ENCODE data around the gene CGB2. TPM values are rescaled to one million over a fixed set of nuclear protein-coding genes. Genes with fewer than 3 reads are reported as not detected.

CGB2 gene
- total RNA-seq, 4 donors from 2014 or later, result not detected

DNA sequence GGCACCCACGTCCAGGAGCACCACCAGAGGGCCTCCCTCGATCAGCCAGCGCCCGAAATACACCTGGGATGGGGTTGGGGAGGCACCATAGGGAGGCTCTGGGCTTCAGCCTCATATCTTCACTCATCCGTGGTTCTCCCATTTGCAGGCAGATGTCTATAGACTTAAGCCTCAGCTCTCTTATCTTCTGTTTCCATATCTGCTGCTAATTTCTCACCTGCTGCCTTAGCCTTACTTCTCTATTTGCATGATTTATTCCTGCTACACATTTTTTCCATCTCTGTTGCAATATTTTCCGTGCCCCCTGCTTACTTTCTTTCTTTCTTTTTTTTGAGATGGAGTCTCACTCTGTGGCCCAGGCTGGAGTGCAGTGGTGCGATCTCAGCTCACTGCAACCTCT lies 44.4 kb upstream of the CGB2 start:
- 77 to 96% methylated on average over 3 to 5 of the region's 7 CpGs for WGBS, 2 donors (ENCODE audit: low coverage in 1 of 2)
- TF ChIP-seq POLR2A (IDR thresholded peaks at IDR 0.05), result no peak
- TF ChIP-seq POLR2AphosphoS5 (IDR thresholded peaks at IDR 0.05), result no peak
- TF ChIP-seq, protein P1, sequence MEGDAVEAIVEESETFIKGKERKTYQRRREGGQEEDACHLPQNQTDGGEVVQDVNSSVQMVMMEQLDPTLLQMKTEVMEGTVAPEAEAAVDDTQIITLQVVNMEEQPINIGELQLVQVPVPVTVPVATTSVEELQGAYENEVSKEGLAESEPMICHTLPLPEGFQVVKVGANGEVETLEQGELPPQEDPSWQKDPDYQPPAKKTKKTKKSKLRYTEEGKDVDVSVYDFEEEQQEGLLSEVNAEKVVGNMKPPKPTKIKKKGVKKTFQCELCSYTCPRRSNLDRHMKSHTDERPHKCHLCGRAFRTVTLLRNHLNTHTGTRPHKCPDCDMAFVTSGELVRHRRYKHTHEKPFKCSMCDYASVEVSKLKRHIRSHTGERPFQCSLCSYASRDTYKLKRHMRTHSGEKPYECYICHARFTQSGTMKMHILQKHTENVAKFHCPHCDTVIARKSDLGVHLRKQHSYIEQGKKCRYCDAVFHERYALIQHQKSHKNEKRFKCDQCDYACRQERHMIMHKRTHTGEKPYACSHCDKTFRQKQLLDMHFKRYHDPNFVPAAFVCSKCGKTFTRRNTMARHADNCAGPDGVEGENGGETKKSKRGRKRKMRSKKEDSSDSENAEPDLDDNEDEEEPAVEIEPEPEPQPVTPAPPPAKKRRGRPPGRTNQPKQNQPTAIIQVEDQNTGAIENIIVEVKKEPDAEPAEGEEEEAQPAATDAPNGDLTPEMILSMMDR (IDR thresholded peaks at IDR 0.05), result no peak
- TF ChIP-seq EP300 (IDR thresholded peaks at IDR 0.05), result no peak
- Histone ChIP-seq H3K36me3 (peaks cover 0 to 86% of the 10 kb centered on the region in 2 donors), H3K4me3 (no peak overlapping the region), H3K27ac (no peak overlapping the region), H3K4me1 (peaks cover 0 to 27% (median 21%) of the 10 kb centered on the region in 3 donors), H3K9me3 (no peaks in the 10 kb centered on the region), H3K27me3 (no peaks in the 10 kb centered on the region)
- ATAC-seq, result no peak

DNA sequence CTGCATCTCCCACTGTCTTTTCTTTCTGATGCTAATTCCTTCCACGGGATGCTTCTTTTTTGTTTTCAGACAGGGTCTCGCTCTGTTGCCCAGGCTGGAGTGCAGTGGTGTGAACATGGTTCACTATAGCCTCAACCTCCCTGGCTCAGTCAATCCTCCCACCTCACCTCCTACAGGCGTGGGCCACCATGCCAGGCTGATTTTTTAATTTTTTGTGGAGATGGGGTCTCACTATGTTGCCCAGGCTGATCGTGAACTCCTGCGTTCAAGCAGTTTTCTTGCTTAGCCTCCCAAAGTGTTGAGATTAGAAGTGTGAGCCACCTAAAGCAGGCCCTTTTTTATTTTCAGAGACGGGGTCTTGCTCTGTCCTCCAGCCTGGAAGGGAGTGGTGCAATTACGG lies 43.4 kb upstream of the CGB2 start:
- H3K4me3 ChIP-seq, result no peak overlapping the region
- WGBS, 2 donors (ENCODE audit: low coverage in 1 of 2), result 96 to 100% methylated on average over 3 to 7 of the region's 7 CpGs
- H3K4me1 ChIP-seq, result peaks cover 0 to 27% (median 21%) of the 10 kb centered on the region in 3 donors
- H3K9me3 ChIP-seq, result no peaks in the 10 kb centered on the region
- peaks cover 0 to 77% of the 10 kb centered on the region in 2 donors for H3K36me3 ChIP-seq
- TF ChIP-seq, protein P1 (IDR thresholded peaks at IDR 0.05), result no peak
- TF ChIP-seq EP300 (IDR thresholded peaks at IDR 0.05) (no peak), POLR2AphosphoS5 (IDR thresholded peaks at IDR 0.05) (no peak), POLR2A (IDR thresholded peaks at IDR 0.05) (no peak)
- H3K27me3 ChIP-seq, result no peaks in the 10 kb centered on the region
- no peak overlapping the region for H3K27ac ChIP-seq
- no peak for ATAC-seq

DNA sequence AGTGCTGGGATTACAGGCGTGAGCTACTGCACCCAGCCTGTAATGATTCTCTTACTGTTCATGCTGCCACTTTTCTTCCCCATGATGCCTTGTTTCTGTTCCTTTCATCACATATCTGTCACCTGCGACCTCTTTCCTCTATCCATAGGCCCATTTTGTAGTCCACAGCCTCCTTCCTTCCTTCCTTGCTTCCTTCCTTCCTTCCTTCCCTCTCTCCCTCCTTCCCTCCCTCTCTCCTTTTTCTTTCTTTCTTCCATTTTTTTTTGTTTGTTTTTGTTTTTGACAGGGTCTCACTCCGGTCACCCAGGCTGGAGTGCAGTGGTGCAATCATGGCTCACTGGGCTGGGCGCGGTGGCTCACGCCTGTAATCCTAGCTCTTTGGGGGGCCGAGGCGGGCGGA lies 42.8 kb upstream of the CGB2 start:
- peaks cover 0 to 71% of the 10 kb centered on the region in 2 donors for H3K36me3 ChIP-seq
- H3K4me1 ChIP-seq, result peaks cover 0 to 28% (median 21%) of the 10 kb centered on the region in 3 donors

DNA sequence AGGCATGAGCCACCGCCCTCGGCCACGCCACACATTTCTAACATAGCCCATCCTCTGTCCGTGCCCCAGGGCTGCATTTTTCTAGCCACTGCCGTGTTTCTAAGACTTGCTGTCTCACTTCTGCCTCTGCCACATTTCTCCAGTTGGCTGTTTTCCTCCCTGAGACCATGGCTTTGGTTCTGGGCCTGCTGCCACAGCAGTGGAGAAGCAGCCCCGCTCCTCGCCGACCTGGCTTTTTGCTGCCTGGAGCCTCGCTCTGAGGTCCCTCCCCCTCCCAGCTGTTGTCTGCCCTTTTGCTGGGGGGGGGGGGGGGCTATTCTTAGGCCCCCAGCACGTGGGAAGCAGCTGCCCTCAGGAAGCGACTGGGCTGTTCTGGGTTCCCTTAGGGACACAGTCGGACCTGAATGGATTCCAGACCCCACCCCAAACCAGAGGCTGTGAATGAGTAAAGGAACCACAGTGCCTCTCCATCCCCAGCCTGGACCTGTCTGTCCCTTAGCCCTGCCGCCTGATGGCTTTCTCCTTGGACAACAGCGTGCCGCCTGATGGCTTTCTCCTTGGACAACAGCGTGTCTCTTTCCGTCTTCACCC lies 41.9 kb upstream of the CGB2 start:
- Histone ChIP-seq H3K27ac (peak overlapping the region in 3 of 4 donors; percentile 43 to 95 (median 46)), H3K27me3 (no peaks in the 10 kb centered on the region), H3K36me3 (peaks cover 0 to 62% of the 10 kb centered on the region in 2 donors), H3K4me3 (no peak overlapping the region), H3K9me3 (no peaks in the 10 kb centered on the region), H3K4me1 (peaks cover 0 to 37% (median 28%) of the 10 kb centered on the region in 3 donors)
- no peak for ATAC-seq
- TF ChIP-seq EP300 (IDR thresholded peaks at IDR 0.05) (no peak), POLR2AphosphoS5 (IDR thresholded peaks at IDR 0.05) (no peak), POLR2A (IDR thresholded peaks at IDR 0.05) (no peak)
- TF ChIP-seq, protein P1 (IDR thresholded peaks at IDR 0.05), result no peak
- WGBS, 2 donors (ENCODE audit: low coverage in 1 of 2), result 80 to 87% methylated on average over 6 to 10 of the region's 17 CpGs

More for the DNA sequence above, 42.8 kb upstream of the CGB2 start:
- H3K27me3 ChIP-seq, result no peaks in the 10 kb centered on the region
- H3K4me3 ChIP-seq, result no peak overlapping the region
- H3K27ac ChIP-seq, result no peak overlapping the region
- 88 to 100% methylated on average over 2 to 8 of the region's 9 CpGs for WGBS, 2 donors (ENCODE audit: low coverage in 1 of 2)
- no peak for ATAC-seq
- no peak for TF ChIP-seq POLR2AphosphoS5 (IDR thresholded peaks at IDR 0.05)
- no peak for TF ChIP-seq POLR2A (IDR thresholded peaks at IDR 0.05)
- no peak for TF ChIP-seq EP300 (IDR thresholded peaks at IDR 0.05)
- TF ChIP-seq, protein P1 (IDR thresholded peaks at IDR 0.05), result no peak
- no peaks in the 10 kb centered on the region for H3K9me3 ChIP-seq

DNA sequence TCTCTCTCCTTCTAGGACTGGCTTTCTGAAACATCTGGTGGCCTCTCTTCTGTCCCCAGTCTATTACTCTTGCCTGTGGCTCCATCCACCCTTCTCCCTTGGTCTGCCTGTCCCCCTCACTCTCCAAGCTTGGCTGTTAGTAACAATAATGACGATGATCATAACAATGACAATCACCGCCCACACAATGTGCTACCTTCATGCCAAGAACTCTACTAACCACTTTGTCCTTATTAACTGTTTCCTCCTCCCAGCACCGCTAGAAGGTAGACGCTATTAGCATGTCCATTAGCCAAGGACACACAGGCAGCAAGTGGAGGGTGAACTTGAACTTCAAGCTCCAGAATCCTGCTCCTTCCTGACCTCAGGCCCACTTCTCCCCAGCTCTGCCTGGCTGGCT lies 41.3 kb upstream of the CGB2 start:
- peak overlapping the region in 1 of 2 donors; percentile 66 for H3K4me3 ChIP-seq
- peaks cover 0 to 43% (median 29%) of the 10 kb centered on the region in 3 donors for H3K4me1 ChIP-seq
- no peak for TF ChIP-seq EP300 (IDR thresholded peaks at IDR 0.05)
- no peak for TF ChIP-seq POLR2AphosphoS5 (IDR thresholded peaks at IDR 0.05)
- TF ChIP-seq, protein P1 (IDR thresholded peaks at IDR 0.05), result no peak
- TF ChIP-seq POLR2A (IDR thresholded peaks at IDR 0.05), result no peak
- no peak for ATAC-seq
- peak overlapping the region in 3 of 4 donors; percentile 43 to 95 (median 46) for H3K27ac ChIP-seq
- H3K27me3 ChIP-seq, result no peaks in the 10 kb centered on the region
- no peaks in the 10 kb centered on the region for H3K9me3 ChIP-seq
- peaks cover 0 to 56% of the 10 kb centered on the region in 2 donors for H3K36me3 ChIP-seq
- 53 to 63% methylated on average over 4 of the region's 4 CpGs for WGBS, 2 donors (ENCODE audit: low coverage in 1 of 2)
